GM12878 (cell line): ENCODE results near the gene ORM2. TPM values are rescaled to one million over a fixed set of nuclear protein-coding genes. Genes with fewer than 3 reads are reported as not detected.

Experiments used
- DPF2 ChIP-seq: fragments of 450-650 bp; IDR thresholded peaks from 2 replicates; pipeline ENCODE4 v1.6.1; 2017; ENCODE audit warnings: mild to moderate bottlenecking
- E2F8 ChIP-seq: fragments of 450-650 bp; IDR thresholded peaks from 2 replicates; pipeline ENCODE4 v1.6.1; 2018; ENCODE audit warnings: mild to moderate bottlenecking, low read depth, moderate library complexity; ENCODE audit not compliant: partially characterized antibody
- EED ChIP-seq: sonication (generic); IDR thresholded peaks from 2 replicates; pipeline ENCODE4 v1.6.1; 2016; ENCODE audit warnings: antibody characterized with exemption, low read depth
- EGR1 ChIP-seq, 2 experiments: IDR thresholded peaks; 1 replicate in 1 of 2; 2 replicates in 1 of 2; pipeline ENCODE4 v1.6.1; 2011 to 2012; ENCODE audit warnings: low read depth in 2 of 2, low read length in 2 of 2, borderline replicate concordance in 1 of 2, mild to moderate bottlenecking in 1 of 2, moderate library complexity in 1 of 2
- ESRRA ChIP-seq: IDR thresholded peaks from 2 replicates; pipeline ENCODE4 v1.6.1; 2012; ENCODE audit warnings: mild to moderate bottlenecking, low read length, improper control_type of control experiment
- HDGF ChIP-seq: fragments of 450-650 bp; IDR thresholded peaks from 2 replicates; pipeline ENCODE4 v1.6.1; 2016; ENCODE audit warnings: antibody characterized with exemption
- MTA2 ChIP-seq: fragments of 450-650 bp; IDR thresholded peaks from 2 replicates; pipeline ENCODE4 v1.6.1; 2016; ENCODE audit warnings: low read depth, mild to moderate bottlenecking, moderate library complexity
- MYC ChIP-seq: IDR thresholded peaks from 2 replicates; pipeline ENCODE4 v1.6.1; 2011; ENCODE audit warnings: mild to moderate bottlenecking, low read length, moderate library complexity, inconsistent platforms; ENCODE audit not compliant: insufficient read depth, insufficient replicate concordance, insufficient read length, severe bottlenecking
- NBN ChIP-seq: fragments of 450-650 bp; IDR thresholded peaks from 2 replicates; pipeline ENCODE4 v1.6.1; 2016
- NFXL1 ChIP-seq: fragments of 450-650 bp; IDR thresholded peaks from 2 replicates; pipeline ENCODE4 v1.6.1; 2017; ENCODE audit warnings: antibody characterized with exemption, mild to moderate bottlenecking, borderline replicate concordance
- NRF1 ChIP-seq: conservative IDR thresholded peaks from 2 replicates; pipeline ENCODE4 v1.6.1; 2011; ENCODE audit warnings: mild to moderate bottlenecking, low read depth, low read length, improper control_type of control experiment
- POLR2AphosphoS5 ChIP-seq: IDR thresholded peaks from 2 replicates; pipeline ENCODE4 v1.6.1; 2011; ENCODE audit warnings: mild to moderate bottlenecking, low read length, inconsistent platforms
- POU2F2 ChIP-seq: IDR thresholded peaks from 3 replicates; pipeline ENCODE4 v1.6.1; 2011; ENCODE audit warnings: low read depth, mild to moderate bottlenecking, low read length, borderline replicate concordance
- SIN3A ChIP-seq: IDR thresholded peaks from 2 replicates; pipeline ENCODE4 v1.6.1; 2012; ENCODE audit warnings: low read depth, low read length, improper control_type of control experiment
- SREBF2 ChIP-seq: IDR thresholded peaks from 2 replicates; pipeline ENCODE4 v1.6.1; 2012; ENCODE audit warnings: mild to moderate bottlenecking, low read length
- TCF3 ChIP-seq: IDR thresholded peaks from 2 replicates; pipeline ENCODE4 v1.6.1; 2012; ENCODE audit warnings: low read depth, mild to moderate bottlenecking, low read length, borderline replicate concordance; ENCODE audit not compliant: insufficient read depth
- YBX1 ChIP-seq: fragments of 450-650 bp; IDR thresholded peaks from 2 replicates; pipeline ENCODE4 v1.6.1; 2016; ENCODE audit warnings: antibody characterized with exemption
- ZBTB40 ChIP-seq: fragments of 450-650 bp; IDR thresholded peaks from 2 replicates; pipeline ENCODE4 v1.6.1; 2016; ENCODE audit warnings: mild to moderate bottlenecking, moderate library complexity, borderline replicate concordance
- ZNF592 ChIP-seq: fragments of 450-650 bp; IDR thresholded peaks from 2 replicates; pipeline ENCODE4 v1.6.1; 2017; ENCODE audit warnings: mild to moderate bottlenecking, moderate library complexity
- ZZZ3 ChIP-seq: IDR thresholded peaks from 2 replicates; pipeline ENCODE4 v1.6.1; 2011; ENCODE audit warnings: low read depth; ENCODE audit not compliant: control insufficient read depth, insufficient read length
- polyA plus RNA-seq, 11 experiments: library from polyadenylated mRNA; depleted of rRNA in 4 of 11; unstranded in 6 of 11; stranded (reverse) in 5 of 11; fragments of >200 nt; fragmentation: Nextera tagmentation in 4 of 11; fragmentation: Illumina TruSeq in 1 of 11; extraction: Ambion mirVana in 4 of 11; extraction: Trizol in 1 of 11; gene quantifications; 1 replicate in 1 of 11; 2 replicates in 10 of 11; pipeline versions ENCODE4 v1.2.1 to v1.2.3, GENCODE V29; 2011 to 2016; ENCODE audit warnings: inconsistent platforms in 2 of 11, missing spikeins in 2 of 11, low read depth in 1 of 11
- total RNA-seq, 4 experiments: library from RNA; depleted of rRNA in 3 of 4; stranded (reverse); fragments of >200 nt in 3 of 4; fragmentation: Illumina TruSeq in 1 of 4; extraction: Trizol in 1 of 4; gene quantifications; 2 replicates each; pipeline versions ENCODE4 v1.2.1 to v1.2.3, GENCODE V29; 2013 to 2021

The ORM2 gene
- total and polyA plus RNA-seq, 10 of the 15 experiments (the other 5 are each of a cell fraction or from before 2014, with no cell fraction given): 0.64 TPM; not detected in 9

DNA sequence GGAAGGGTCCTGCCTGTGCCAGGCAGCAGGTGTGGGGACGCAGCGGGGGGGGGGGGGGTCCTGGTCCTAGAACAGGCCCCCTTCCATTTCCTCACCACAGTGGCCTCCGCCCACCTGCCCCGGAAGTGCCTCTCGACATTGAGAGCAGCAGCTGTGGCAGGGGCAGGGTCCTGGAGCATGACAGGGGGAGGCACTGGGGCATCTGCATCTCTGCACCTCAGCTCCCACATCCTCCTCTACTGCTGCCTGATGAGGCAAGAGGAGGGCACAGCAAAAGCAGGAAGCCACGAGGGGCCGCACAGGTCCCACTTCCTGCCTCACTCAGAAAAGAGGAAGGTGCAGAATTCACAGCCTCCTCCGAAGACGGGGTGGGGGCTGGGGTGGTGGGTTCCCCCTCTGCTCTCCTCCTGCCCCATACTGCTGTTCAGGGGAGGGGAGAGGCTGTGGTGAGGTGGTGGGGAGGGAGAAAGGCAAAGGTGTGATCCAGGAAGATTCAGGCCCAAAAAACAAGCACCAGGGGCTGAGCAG is 43.3 kb downstream of the ORM2 start (continued):
- TF ChIP-seq DPF2 (peak; percentile 90), MTA2 (peak; percentile 79), TCF3 (peak; percentile 97), SIN3A (no peak), ZZZ3 (no peak), ESRRA (no peak), NRF1 (no peak), HDGF (peak; percentile 85), E2F8 (no peak), POLR2AphosphoS5 (peak; percentile 69; the same call in 1 of the 2 replicates), NBN (peak; percentile 82), EGR1 (IDR thresholded peaks at IDR 0.05; ENCODE audit: borderline replicate concordance in 1 of 2, low read depth in 2 of 2, low read length in 2 of 2) (peak in 1 of 2 experiments; percentile 75; a peak in 2 of 3 replicates), MYC (no peak), ZBTB40 (peak; percentile 80; the same call in 1 of the 2 replicates), SREBF2 (no peak), EED (peak; percentile 95), ZNF592 (peak; percentile 75; the same call in 1 of the 2 replicates), NFXL1 (no peak), POU2F2 (peak; percentile 75; the same call in 2 of the 3 replicates), YBX1 (no peak)
